Panc1 (cell line): Measurements from ENCODE around the gene NBPF1. TPM values are rescaled to one million over a fixed set of nuclear protein-coding genes. Genes with fewer than 3 reads are reported as not detected.
"Not testable (repeated sequence)": the region's sequence is repeated elsewhere in the genome, so short reads cannot be mapped to it uniquely, and the experiment has no call there.

Experiments used
- ATAC-seq: fragments of 200-7000 bp; cut with Tn5 transposase; 2 replicates; pipeline ENCODE4 v1.9.1; 2020; ENCODE audit warnings: mild to moderate bottlenecking, moderate library complexity
- BruUV-seq: library from RNA; stranded (reverse); fragments of 400-500 nt; replicated peaks from 2 replicates; lab custom pipeline; 2021; lab: Mats Ljungman, UMichigan
- CTCF ChIA-PET: fragments of 300-600 bp; sonication (Branson Sonifier 250); formaldehyde crosslinking; loops from one replicate; lab custom pipeline; 2022; ENCODE audit warnings: antibody characterized with exemption; lab: Charles Lee
- POLR2A ChIA-PET: fragments of 300-600 bp; sonication (Branson Sonifier 250); formaldehyde crosslinking; loops from one replicate; lab custom pipeline; 2022; ENCODE audit warnings: antibody characterized with exemption; lab: Charles Lee
- DNase-seq: peaks from one replicate; pipeline ENCODE4 v3.0.0-alpha.2; 2010; ENCODE audit warnings: low read depth, low spot score
- H3K27ac ChIP-seq: 2 replicates; pipeline ENCODE4 v1.5.1; 2011; ENCODE audit warnings: mild to moderate bottlenecking, low read length, inconsistent platforms
- H3K27me3 ChIP-seq: fragments of 200-500 bp; sonication (Bioruptor generic); 2 replicates; pipeline ENCODE4 v1.6.0; 2014; ENCODE audit warnings: low read length, inconsistent platforms; ENCODE audit not compliant: control insufficient read depth, insufficient read depth
- H3K36me3 ChIP-seq: fragments of 200-500 bp; sonication (Bioruptor generic); 2 replicates; pipeline ENCODE4 v1.5.1; 2014; ENCODE audit warnings: inconsistent platforms, mild to moderate bottlenecking, low read length, moderate library complexity; ENCODE audit not compliant: control insufficient read depth, insufficient read depth
- H3K4me1 ChIP-seq: 2 replicates; pipeline ENCODE4 v1.5.1; 2011; ENCODE audit warnings: inconsistent platforms, mild to moderate bottlenecking, low read length, moderate library complexity; ENCODE audit not compliant: control insufficient read depth, insufficient read depth
- H3K4me3 ChIP-seq, 2 experiments: 2 replicates each; pipeline ENCODE4 v1.5.1; 2011 to 2012; ENCODE audit warnings: low read depth in 2 of 2, low read length in 2 of 2, mild to moderate bottlenecking in 2 of 2, inconsistent platforms in 1 of 2, moderate library complexity in 1 of 2
- H3K9me3 ChIP-seq: fragments of 200-500 bp; sonication (Bioruptor generic); 2 replicates; pipeline ENCODE4 v1.5.1; 2014; ENCODE audit warnings: low read depth, mild to moderate bottlenecking, inconsistent platforms, low read length, moderate library complexity; ENCODE audit not compliant: control insufficient read depth, insufficient read depth
- in situ Hi-C: cut with HindIII; loops from 2 replicates; pipeline ENCODE4 v1.10.0; 2016; ENCODE audit warnings: low sequenced_read_pairs, low pct_unique_long_range_greater_than_20kb
- intact Hi-C: fragments of 100-400 bp; cut with micrococcal nuclease; formaldehyde crosslinking; loops from one replicate; pipeline ENCODE4 v1.10.0; 2022; ENCODE audit not compliant: unreplicated experiment
- total RNA-seq: library from RNA; stranded (reverse); gene quantifications from one replicate; pipeline ENCODE4 v1.2.1, GENCODE V29; 2021; ENCODE audit not compliant: unreplicated experiment

NBPF1 gene
- total RNA-seq, 1 experiment from 2014 or later, result 73.2 TPM

- CTCF ChIA-PET, POLR2A ChIA-PET: not testable (repeated sequence)
- H3K4me3 ChIP-seq, result peak overlapping the region; percentile 34 to 48
These were observed 79.0 kb downstream of the NBPF1 start for GRCh38 chr1:16534239-16534828.

GRCh38 chr1:16532235-16532991 lies 81.0 kb downstream of the NBPF1 start:
- H3K9me3 ChIP-seq, H3K27me3 ChIP-seq, H3K36me3 ChIP-seq, intact Hi-C loops, H3K4me3 ChIP-seq, in situ Hi-C loops, ATAC-seq, H3K4me1 ChIP-seq, H3K27ac ChIP-seq, BruUV-seq, DNase-seq, POLR2A ChIA-PET, CTCF ChIA-PET: not testable (repeated sequence)

More at GRCh38 chr1:16534239-16534828, 79.0 kb downstream of the NBPF1 start:
- in situ Hi-C loops, H3K9me3 ChIP-seq, H3K4me1 ChIP-seq, H3K27me3 ChIP-seq, intact Hi-C loops, H3K36me3 ChIP-seq, ATAC-seq, BruUV-seq: not testable (repeated sequence)
- peak; percentile 62 for DNase-seq
- peak overlapping the region; percentile 54; the same call in 1 of the 2 replicates for H3K27ac ChIP-seq

- H3K27ac ChIP-seq, POLR2A ChIA-PET, H3K9me3 ChIP-seq, H3K27me3 ChIP-seq, H3K4me1 ChIP-seq, H3K4me3 ChIP-seq, H3K36me3 ChIP-seq, ATAC-seq, in situ Hi-C loops, BruUV-seq, intact Hi-C loops, CTCF ChIA-PET, DNase-seq: not testable (repeated sequence)
These were observed 85.0 kb downstream of the NBPF1 start for GRCh38 chr1:16528338-16528737.

- H3K4me1 ChIP-seq, POLR2A ChIA-PET, BruUV-seq, intact Hi-C loops, H3K36me3 ChIP-seq, H3K4me3 ChIP-seq, ATAC-seq, DNase-seq, H3K27ac ChIP-seq, CTCF ChIA-PET, H3K9me3 ChIP-seq, in situ Hi-C loops, H3K27me3 ChIP-seq: not testable (repeated sequence)
These were observed 87.6 kb downstream of the NBPF1 start for GRCh38 chr1:16525769-16526168.

- BruUV-seq, CTCF ChIA-PET: not testable (repeated sequence)
These were observed 91.7 kb downstream of the NBPF1 start for GRCh38 chr1:16521679-16522078.

More at GRCh38 chr1:16521679-16522078, 91.7 kb downstream of the NBPF1 start:
- H3K27ac ChIP-seq, ATAC-seq, H3K27me3 ChIP-seq, in situ Hi-C loops, POLR2A ChIA-PET, H3K4me3 ChIP-seq, DNase-seq, intact Hi-C loops, H3K9me3 ChIP-seq, H3K36me3 ChIP-seq, H3K4me1 ChIP-seq: not testable (repeated sequence)
